ENCODE data around the gene MAP2K2.

GRCh38 chr19:4061178-4061682 is 62.7 kb downstream of the MAP2K2 start:
- TF ChIP-seq POLR2A (IDR thresholded peaks at IDR 0.05): peak; percentile 50
- no peak for TF ChIP-seq CTCF (IDR thresholded peaks at IDR 0.05)
- peak in 2 of 3 donors; percentile 68 to 78 for TF ChIP-seq POLR2AphosphoS5 (IDR thresholded peaks at IDR 0.05)
- peak; percentile 98 for TF ChIP-seq EP300 (IDR thresholded peaks at IDR 0.05; ENCODE audit: low read depth)
